ENCODE results near the gene ALDOC. TPM values are rescaled to one million over a fixed set of nuclear protein-coding genes. Genes with fewer than 3 reads are reported as not detected.

The ALDOC gene
- total and polyA plus RNA-seq, 2 donors (not counting 1 experiment from before 2014, with no cell fraction given) = 16.7 to 26.6 TPM

GRCh38 chr17:28530926-28531325 is 45.8 kb downstream of the ALDOC start:
- ChIA-PET CTCF (interaction anchor here (0.9 kb wide), 1 partner anchor 83 kb away, joined by 3 read pairs; no protein-coding TSS in a partner anchor), POLR2A (no interaction called here)
- ATAC-seq (ENCODE audit: low read depth) (no peak), DNase-seq (no peak)
- Histone ChIP-seq H3K9ac (ENCODE audit: low read length) (no peak overlapping the region), H4K20me1 (ENCODE audit: control insufficient read depth, insufficient read depth, low read length, poor library complexity, severe bottlenecking) (no peaks in the 10 kb centered on the region), H3K4me3 (ENCODE audit: control extremely low read depth in 1 of 5, extremely low read depth in 1 of 5, insufficient read depth in 1 of 5, low read depth in 2 of 5, low read length in 4 of 5) (no peak overlapping the region), H3K27ac (ENCODE audit: low read length in 2 of 2) (no peak overlapping the region), H3K9me3 (ENCODE audit: control extremely low read depth in 1 of 3, control insufficient read depth in 2 of 3, insufficient read depth in 1 of 3, low read length in 2 of 3) (no peaks in the 10 kb centered on the region), H3K4me1 (ENCODE audit: control insufficient read depth in 2 of 2, insufficient read depth in 2 of 2, low read length in 2 of 2) (no peaks in the 10 kb centered on the region), H2AFZ (ENCODE audit: insufficient read depth, low read depth, low read length, poor library complexity, severe bottlenecking) (no peak overlapping the region), H3K4me2 (replicated peaks; ENCODE audit: low read depth, low read length, poor library complexity, severe bottlenecking) (no peak overlapping the region), H3K79me2 (ENCODE audit: control insufficient read depth, insufficient read depth, low read length) (no peaks in the 10 kb centered on the region), H3K27me3 (replicated peaks in 1 of 4; ENCODE audit: control extremely low read depth in 1 of 4, control insufficient read depth in 3 of 4, insufficient read depth in 4 of 4, low read length in 3 of 4) (peaks cover 0 to 2% (median 0%) of the 10 kb centered on the region in 4 experiments), H3K36me3 (replicated peaks in 1 of 2; ENCODE audit: control extremely low read depth in 1 of 2, control insufficient read depth in 1 of 2, extremely low read depth in 1 of 2, insufficient read depth in 2 of 2, low read length in 1 of 2) (no peaks in the 10 kb centered on the region)
- Mint-ChIP-seq H3K27me3 (peaks cover 3% of the 10 kb centered on the region), H3K9me3 (ENCODE audit: insufficient read depth) (no peaks in the 10 kb centered on the region), H3K27ac (no peak overlapping the region), H3K4me1 (no peaks in the 10 kb centered on the region), H3K4me3 (no peak overlapping the region)
- TF ChIP-seq CTCF (IDR thresholded peaks at IDR 0.05) (no peak), EZH2 (IDR thresholded peaks at IDR 0.05; ENCODE audit: borderline replicate concordance, insufficient read depth, low read depth, low read length, poor library complexity, severe bottlenecking) (no peak)
- WGBS (ENCODE audit: insufficient coverage) = 83% methylated on average over 5 of the region's 7 CpGs
- intact Hi-C loops (cut with micrococcal nuclease) = no loop called here

DNA sequence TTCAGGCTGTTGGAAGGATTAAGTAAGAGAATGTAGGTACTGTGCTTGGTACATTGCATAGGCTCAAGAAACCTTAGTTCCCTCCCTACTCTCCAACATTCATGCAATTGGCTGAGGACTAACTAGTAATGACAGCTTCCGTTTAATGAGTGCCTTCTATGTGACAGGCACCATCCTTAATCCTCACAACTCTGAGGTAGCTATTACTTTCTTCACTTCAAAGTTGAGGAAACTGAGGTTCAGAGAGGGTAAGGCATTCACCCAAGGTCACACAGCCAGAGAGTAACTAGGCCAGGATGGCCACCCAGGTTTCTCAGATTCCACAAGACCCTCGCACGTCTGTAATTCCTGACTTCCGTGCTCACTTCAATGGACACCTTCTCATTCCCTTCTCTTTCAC is 46.4 kb downstream of the ALDOC start:
- no peaks in the 10 kb centered on the region for H3K36me3 ChIP-seq (replicated peaks in 1 of 2; ENCODE audit: control extremely low read depth in 1 of 2, control insufficient read depth in 1 of 2, extremely low read depth in 1 of 2, insufficient read depth in 2 of 2, low read length in 1 of 2)
- intact Hi-C loops (cut with micrococcal nuclease) = no loop called here
- ChIA-PET POLR2A (no interaction called here), CTCF (no interaction called here)
- peaks cover 3% of the 10 kb centered on the region for H3K27me3 Mint-ChIP-seq
- no peak overlapping the region for H3K9ac ChIP-seq (ENCODE audit: low read length)
- WGBS (ENCODE audit: insufficient coverage) = no CpG with 5 or more reads among the region's 4 CpGs
- no peak for TF ChIP-seq EZH2 (IDR thresholded peaks at IDR 0.05; ENCODE audit: borderline replicate concordance, insufficient read depth, low read depth, low read length, poor library complexity, severe bottlenecking)
- no peak for TF ChIP-seq CTCF (IDR thresholded peaks at IDR 0.05)
- no peak for ATAC-seq (ENCODE audit: low read depth)
- no peaks in the 10 kb centered on the region for H3K79me2 ChIP-seq (ENCODE audit: control insufficient read depth, insufficient read depth, low read length)
- DNase-seq = no peak
- H2AFZ ChIP-seq (ENCODE audit: insufficient read depth, low read depth, low read length, poor library complexity, severe bottlenecking) = no peak overlapping the region
- H3K4me2 ChIP-seq (replicated peaks; ENCODE audit: low read depth, low read length, poor library complexity, severe bottlenecking) = no peak overlapping the region
- H3K4me3 ChIP-seq (ENCODE audit: control extremely low read depth in 1 of 5, extremely low read depth in 1 of 5, insufficient read depth in 1 of 5, low read depth in 2 of 5, low read length in 4 of 5) = no peak overlapping the region
- H3K4me1 Mint-ChIP-seq = no peaks in the 10 kb centered on the region
- no peaks in the 10 kb centered on the region for H3K4me1 ChIP-seq (ENCODE audit: control insufficient read depth in 2 of 2, insufficient read depth in 2 of 2, low read length in 2 of 2)
- no peaks in the 10 kb centered on the region for H4K20me1 ChIP-seq (ENCODE audit: control insufficient read depth, insufficient read depth, low read length, poor library complexity, severe bottlenecking)
- H3K27ac Mint-ChIP-seq = no peak overlapping the region
- H3K27me3 ChIP-seq (replicated peaks in 1 of 4; ENCODE audit: control extremely low read depth in 1 of 4, control insufficient read depth in 3 of 4, insufficient read depth in 4 of 4, low read length in 3 of 4) = peaks cover 0 to 2% (median 0%) of the 10 kb centered on the region in 4 experiments
- no peaks in the 10 kb centered on the region for H3K9me3 ChIP-seq (ENCODE audit: control extremely low read depth in 1 of 3, control insufficient read depth in 2 of 3, insufficient read depth in 1 of 3, low read length in 2 of 3)
- no peaks in the 10 kb centered on the region for H3K9me3 Mint-ChIP-seq (ENCODE audit: insufficient read depth)
- H3K4me3 Mint-ChIP-seq = no peak overlapping the region
- no peak overlapping the region for H3K27ac ChIP-seq (ENCODE audit: low read length in 2 of 2)

All from B cell (primary cell).